Measurements from ENCODE around the gene PASD1.
"Not testable (repeated sequence)": the region's sequence is repeated elsewhere in the genome, so short reads cannot be mapped to it uniquely, and the experiment has no call there.

PASD1 gene

DNA sequence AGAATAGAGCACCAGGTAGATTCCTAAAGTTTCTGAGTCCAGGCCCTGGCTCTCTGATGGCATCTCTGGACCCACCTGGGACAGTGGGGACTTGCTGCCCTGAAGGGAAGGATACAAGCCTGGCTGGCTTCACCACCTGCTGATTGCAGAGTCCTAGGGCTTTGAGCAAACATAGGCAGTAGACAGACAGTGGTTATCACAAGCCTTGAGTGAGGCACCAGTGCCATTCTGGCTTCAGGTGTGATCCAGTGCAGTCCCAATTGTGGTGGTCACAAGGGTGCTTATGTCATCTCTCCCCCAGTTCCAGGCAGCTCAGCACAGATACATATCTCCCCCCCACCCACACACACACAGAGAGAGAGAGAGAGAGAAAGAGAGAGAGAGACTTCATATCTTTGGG, 125.2 kb downstream of the PASD1 start:
- H3K27me3 ChIP-seq (ENCODE audit: control insufficient read depth in 1 of 2, insufficient read depth in 2 of 2, low read length in 2 of 2), result peaks cover 0 to 7% of the 10 kb centered on the region in 2 donors

DNA sequence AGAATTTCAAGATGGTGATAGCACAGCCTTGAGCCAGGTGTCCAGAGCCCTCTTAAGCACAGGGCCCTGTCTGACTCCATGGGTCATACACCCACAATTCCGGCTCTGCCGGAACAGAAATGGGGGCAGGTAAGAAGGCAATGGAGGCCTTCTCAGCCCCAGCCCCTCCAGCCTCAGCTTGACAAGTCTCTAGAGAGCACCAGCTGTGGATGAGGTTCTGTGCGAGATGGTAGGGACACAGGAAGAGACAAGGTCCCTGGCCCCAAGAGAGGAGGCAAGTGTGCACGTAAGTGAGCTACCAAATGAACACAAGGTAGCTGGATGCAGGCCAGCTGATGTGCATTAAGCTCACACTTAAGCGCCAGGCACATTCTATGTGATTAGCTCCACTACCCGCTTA, 129.3 kb downstream of the PASD1 start:
- Histone ChIP-seq H3K27me3 (ENCODE audit: control insufficient read depth in 1 of 2, insufficient read depth in 2 of 2, low read length in 2 of 2) (peaks cover 0 to 18% of the 10 kb centered on the region in 2 donors), H3K27ac (ENCODE audit: low read length) (no peak overlapping the region), H3K4me1 (ENCODE audit: control insufficient read depth, insufficient read depth, low read length) (no peaks in the 10 kb centered on the region), H3K4me3 (ENCODE audit: low read length in 2 of 2) (no peak overlapping the region), H3K9ac (ENCODE audit: low read length in 2 of 2) (no peak overlapping the region), H3K36me3 (ENCODE audit: control insufficient read depth in 2 of 2, insufficient read depth in 2 of 2, low read length in 2 of 2) (no peaks in the 10 kb centered on the region), H3K9me3 (ENCODE audit: control insufficient read depth in 2 of 2, low read length in 2 of 2) (no peaks in the 10 kb centered on the region)

More for the DNA sequence above, 125.2 kb downstream of the PASD1 start:
- Histone ChIP-seq H3K9ac (ENCODE audit: low read length in 2 of 2) (no peak overlapping the region), H3K4me3 (ENCODE audit: low read length in 2 of 2) (no peak overlapping the region), H3K27ac (ENCODE audit: low read length) (no peak overlapping the region), H3K4me1 (ENCODE audit: control insufficient read depth, insufficient read depth, low read length) (no peaks in the 10 kb centered on the region), H3K9me3 (ENCODE audit: control insufficient read depth in 2 of 2, low read length in 2 of 2) (no peaks in the 10 kb centered on the region), H3K36me3 (ENCODE audit: control insufficient read depth in 2 of 2, insufficient read depth in 2 of 2, low read length in 2 of 2) (no peaks in the 10 kb centered on the region)

DNA sequence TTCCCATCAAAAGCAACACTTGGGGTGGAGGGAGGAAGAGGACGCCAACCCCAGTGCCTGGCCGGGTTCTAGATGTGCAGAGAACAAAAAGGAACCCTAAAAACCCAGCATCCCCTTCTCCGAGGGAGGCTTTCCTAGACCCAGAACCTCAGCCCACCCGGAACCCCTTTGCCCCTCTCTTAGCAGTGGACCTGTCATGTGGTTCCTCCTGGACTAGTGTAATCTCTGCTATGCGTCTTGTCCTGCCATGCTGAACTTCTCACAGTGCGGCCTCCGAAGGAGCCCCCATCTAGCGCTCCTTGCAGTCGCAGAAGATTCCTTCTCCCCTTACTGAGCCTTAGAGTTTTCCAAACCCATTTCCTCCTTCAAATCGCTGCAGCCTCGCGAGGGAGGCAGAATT, 130.6 kb downstream of the PASD1 start:
- Histone ChIP-seq H3K36me3 (ENCODE audit: control insufficient read depth in 2 of 2, insufficient read depth in 2 of 2, low read length in 2 of 2) (no peaks in the 10 kb centered on the region), H3K4me3 (ENCODE audit: low read length in 2 of 2) (no peak overlapping the region), H3K4me1 (ENCODE audit: control insufficient read depth, insufficient read depth, low read length) (no peaks in the 10 kb centered on the region)

DNA sequence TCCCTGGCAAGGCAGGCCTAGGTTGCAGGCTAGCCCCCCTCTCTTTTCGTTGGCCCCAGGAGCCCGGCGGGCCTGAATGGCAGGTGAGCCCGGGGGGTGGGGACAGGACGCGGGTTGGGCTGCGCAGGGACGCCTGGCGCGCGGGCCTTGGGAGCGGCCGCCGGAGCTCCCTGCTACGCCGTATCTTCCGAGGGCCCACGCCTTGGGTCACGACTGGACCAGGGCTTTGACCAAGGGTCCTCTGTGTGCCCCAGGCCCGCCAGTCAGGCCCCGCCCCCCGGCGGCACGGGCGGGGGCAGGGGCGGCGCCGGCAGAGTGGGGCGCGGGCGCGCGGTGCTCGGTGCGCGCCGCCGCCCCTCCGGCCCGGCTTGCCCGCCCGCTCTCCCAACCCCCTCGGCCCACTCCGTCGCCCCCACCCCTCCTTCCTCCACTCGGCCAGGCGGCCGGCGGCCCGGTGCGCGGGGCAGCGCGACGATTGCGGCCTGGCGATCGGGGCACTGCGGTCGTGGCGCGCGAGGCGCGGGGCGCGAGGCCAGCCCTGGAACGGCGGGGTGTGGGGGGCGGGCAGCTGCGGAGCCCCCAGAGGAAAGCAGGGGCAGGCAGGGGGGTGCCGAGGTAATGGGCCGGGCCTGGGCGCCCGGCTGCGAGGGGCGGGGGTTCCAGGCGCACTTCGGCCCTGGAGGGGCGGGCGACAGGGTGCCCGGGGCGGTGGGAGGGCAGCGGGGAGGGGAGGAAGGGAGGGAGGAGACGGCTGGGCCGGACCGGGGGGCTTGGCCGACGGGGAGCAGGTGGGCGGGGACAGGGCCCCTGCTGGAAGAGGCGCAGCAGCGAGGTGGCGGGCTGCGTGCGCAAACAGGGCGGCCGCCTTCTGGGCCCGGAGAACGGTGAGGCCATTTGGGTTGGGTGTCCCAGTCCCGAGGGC, 131.4 kb downstream of the PASD1 start, which contains the start of gene PRRG3:
Gene PRRG3 (plus strand): TSS at position 798 of the 922 bp plus-strand sequence. CDS start 3,357 bp downstream, outside the sequence.
- no peaks in the 10 kb centered on the region for H3K9me3 ChIP-seq (ENCODE audit: control insufficient read depth in 2 of 2, low read length in 2 of 2)
- no peaks in the 10 kb centered on the region for H3K36me3 ChIP-seq (ENCODE audit: control insufficient read depth in 2 of 2, insufficient read depth in 2 of 2, low read length in 2 of 2)
- no peak within 1 kb of the TSS for H3K27ac ChIP-seq (ENCODE audit: low read length)
- no peaks in the 10 kb centered on the region for H3K4me1 ChIP-seq (ENCODE audit: control insufficient read depth, insufficient read depth, low read length)
- no peak within 1 kb of the TSS for H3K4me3 ChIP-seq (ENCODE audit: low read length in 2 of 2)
- H3K27me3 ChIP-seq (ENCODE audit: control insufficient read depth in 1 of 2, insufficient read depth in 2 of 2, low read length in 2 of 2), result peaks cover 0 to 21% of the 10 kb centered on the region in 2 donors
- H3K9ac ChIP-seq (ENCODE audit: low read length in 2 of 2), result no peak within 1 kb of the TSS

More for the DNA sequence above, 130.6 kb downstream of the PASD1 start:
- Histone ChIP-seq H3K27ac (ENCODE audit: low read length) (no peak overlapping the region), H3K9me3 (ENCODE audit: control insufficient read depth in 2 of 2, low read length in 2 of 2) (no peaks in the 10 kb centered on the region), H3K27me3 (ENCODE audit: control insufficient read depth in 1 of 2, insufficient read depth in 2 of 2, low read length in 2 of 2) (peaks cover 0 to 21% of the 10 kb centered on the region in 2 donors), H3K9ac (ENCODE audit: low read length in 2 of 2) (no peak overlapping the region)

DNA sequence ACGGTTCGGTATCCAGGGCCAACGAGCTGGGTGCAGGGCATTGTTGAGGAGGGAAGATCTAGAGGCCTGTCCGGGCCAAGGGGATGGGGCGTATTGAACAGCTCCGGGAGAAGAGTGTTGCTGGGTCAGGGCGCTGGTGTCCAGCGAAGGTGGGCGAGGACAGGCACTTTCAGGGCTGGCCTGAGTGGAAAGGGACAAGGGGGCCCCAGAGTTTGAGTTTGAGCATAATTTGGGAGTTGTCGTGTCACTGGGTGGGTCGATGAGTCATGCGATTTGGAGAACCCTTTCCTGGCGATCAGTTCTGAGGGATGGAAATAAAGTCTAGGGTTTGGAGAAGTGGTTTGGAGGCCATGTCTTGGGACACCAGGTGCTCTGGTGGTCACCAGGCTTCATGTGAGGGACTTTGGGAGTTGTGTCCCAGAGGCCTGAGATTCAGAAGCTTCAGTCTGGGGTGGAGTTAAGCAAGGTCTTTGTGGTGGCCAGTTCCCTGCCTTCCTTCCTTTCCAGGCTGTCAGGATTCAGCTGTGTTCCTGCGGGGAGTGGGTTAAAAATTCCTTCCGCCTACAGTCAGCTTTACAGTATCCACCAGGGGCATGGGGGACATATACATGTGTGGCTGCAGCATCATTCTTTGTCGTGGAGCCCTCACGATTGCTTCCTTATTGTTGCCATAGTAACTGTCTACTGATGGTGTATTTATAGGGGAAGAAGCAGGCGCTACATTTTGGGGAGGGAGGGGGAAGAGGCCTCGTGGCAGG, 132.3 kb downstream of the PASD1 start:
- no peaks in the 10 kb centered on the region for H3K36me3 ChIP-seq (ENCODE audit: control insufficient read depth in 2 of 2, insufficient read depth in 2 of 2, low read length in 2 of 2)
- no peak overlapping the region for H3K4me3 ChIP-seq (ENCODE audit: low read length in 2 of 2)
- no peaks in the 10 kb centered on the region for H3K4me1 ChIP-seq (ENCODE audit: control insufficient read depth, insufficient read depth, low read length)
- no peaks in the 10 kb centered on the region for H3K9me3 ChIP-seq (ENCODE audit: control insufficient read depth in 2 of 2, low read length in 2 of 2)
- peaks cover 0 to 20% of the 10 kb centered on the region in 2 donors for H3K27me3 ChIP-seq (ENCODE audit: control insufficient read depth in 1 of 2, insufficient read depth in 2 of 2, low read length in 2 of 2)
- no peak overlapping the region for H3K27ac ChIP-seq (ENCODE audit: low read length)
- H3K9ac ChIP-seq (ENCODE audit: low read length in 2 of 2), result no peak overlapping the region

DNA sequence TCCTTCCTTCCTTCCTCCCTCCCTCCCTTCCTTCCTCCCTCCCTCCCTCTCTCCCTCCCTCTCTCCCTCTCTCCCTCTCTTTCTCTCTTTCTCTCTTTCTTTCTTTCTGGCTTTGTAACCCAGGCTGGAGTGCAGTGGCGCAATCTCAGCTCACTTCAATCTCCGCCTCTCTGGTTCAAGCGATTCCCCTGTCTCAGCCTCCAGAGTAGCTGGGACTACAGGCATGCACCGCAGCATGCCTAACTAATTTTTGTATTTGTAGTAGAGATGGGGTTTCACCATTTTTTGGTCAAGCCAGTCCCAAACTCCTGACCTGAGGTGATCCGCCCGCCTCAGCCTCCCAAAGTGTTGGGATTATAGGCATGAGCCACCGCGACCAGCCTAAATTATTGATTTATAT, 133.6 kb downstream of the PASD1 start:
- peaks cover 0 to 17% of the 10 kb centered on the region in 2 donors for H3K27me3 ChIP-seq (ENCODE audit: control insufficient read depth in 1 of 2, insufficient read depth in 2 of 2, low read length in 2 of 2)
- not testable (repeated sequence) for H3K9me3 ChIP-seq (ENCODE audit: control insufficient read depth in 2 of 2, low read length in 2 of 2); H3K9ac ChIP-seq (ENCODE audit: low read length in 2 of 2); H3K36me3 ChIP-seq (ENCODE audit: control insufficient read depth in 2 of 2, insufficient read depth in 2 of 2, low read length in 2 of 2); H3K4me1 ChIP-seq (ENCODE audit: control insufficient read depth, insufficient read depth, low read length); H3K4me3 ChIP-seq (ENCODE audit: low read length in 2 of 2); H3K27ac ChIP-seq (ENCODE audit: low read length)

DNA sequence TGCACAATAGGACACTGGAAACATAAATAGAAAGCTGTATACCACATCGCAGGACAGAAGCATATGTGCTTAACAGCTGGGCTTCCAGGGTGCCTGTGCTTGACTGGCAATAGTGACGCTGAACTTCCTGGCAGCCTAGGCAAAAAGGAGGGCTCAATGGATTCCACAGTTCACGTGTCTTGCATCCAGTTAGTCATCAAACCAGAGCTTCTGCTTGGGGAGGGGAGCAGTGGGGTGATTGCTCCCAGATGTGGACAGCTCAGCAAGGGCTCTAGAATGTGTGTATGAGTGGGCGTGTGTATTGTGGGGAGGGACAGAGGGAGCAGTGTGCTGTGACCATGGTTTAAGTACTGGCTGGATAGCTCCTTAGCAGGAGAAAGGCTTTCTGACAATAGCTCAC, 134.0 kb downstream of the PASD1 start:
- H3K4me3 ChIP-seq (ENCODE audit: low read length in 2 of 2), result no peak overlapping the region
- H3K9ac ChIP-seq (ENCODE audit: low read length in 2 of 2), result no peak overlapping the region
- H3K4me1 ChIP-seq (ENCODE audit: control insufficient read depth, insufficient read depth, low read length), result no peaks in the 10 kb centered on the region
- H3K9me3 ChIP-seq (ENCODE audit: control insufficient read depth in 2 of 2, low read length in 2 of 2), result no peaks in the 10 kb centered on the region
- no peaks in the 10 kb centered on the region for H3K36me3 ChIP-seq (ENCODE audit: control insufficient read depth in 2 of 2, insufficient read depth in 2 of 2, low read length in 2 of 2)
- no peak overlapping the region for H3K27ac ChIP-seq (ENCODE audit: low read length)
- H3K27me3 ChIP-seq (ENCODE audit: control insufficient read depth in 1 of 2, insufficient read depth in 2 of 2, low read length in 2 of 2), result peaks cover 0 to 20% of the 10 kb centered on the region in 2 donors

DNA sequence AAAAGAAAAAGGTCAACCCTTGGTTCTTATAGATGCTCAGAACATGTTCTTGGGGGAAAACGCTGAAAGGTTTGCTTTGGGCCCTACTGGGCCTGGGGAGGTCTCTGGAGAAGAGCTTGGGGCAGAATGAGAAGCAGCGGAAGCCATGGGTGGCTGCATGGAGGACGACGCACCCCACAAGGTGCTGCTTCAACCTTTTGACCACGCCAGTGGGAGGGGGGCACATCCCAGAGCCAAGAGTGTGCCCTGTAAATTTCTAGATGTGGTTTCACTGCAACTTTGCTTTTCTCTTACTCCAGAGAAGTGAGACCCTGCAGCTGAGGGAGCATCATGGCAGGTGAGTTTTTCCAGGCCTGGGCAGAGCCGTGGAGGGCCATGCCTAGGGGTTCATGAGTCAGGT, 135.0 kb downstream of the PASD1 start:
- H3K27ac ChIP-seq (ENCODE audit: low read length), result no peak overlapping the region
- H3K27me3 ChIP-seq (ENCODE audit: control insufficient read depth in 1 of 2, insufficient read depth in 2 of 2, low read length in 2 of 2), result peaks cover 0 to 16% of the 10 kb centered on the region in 2 donors
- no peaks in the 10 kb centered on the region for H3K36me3 ChIP-seq (ENCODE audit: control insufficient read depth in 2 of 2, insufficient read depth in 2 of 2, low read length in 2 of 2)
- H3K4me1 ChIP-seq (ENCODE audit: control insufficient read depth, insufficient read depth, low read length), result no peaks in the 10 kb centered on the region
- no peaks in the 10 kb centered on the region for H3K9me3 ChIP-seq (ENCODE audit: control insufficient read depth in 2 of 2, low read length in 2 of 2)
- no peak overlapping the region for H3K4me3 ChIP-seq (ENCODE audit: low read length in 2 of 2)
- no peak overlapping the region for H3K9ac ChIP-seq (ENCODE audit: low read length in 2 of 2)

DNA sequence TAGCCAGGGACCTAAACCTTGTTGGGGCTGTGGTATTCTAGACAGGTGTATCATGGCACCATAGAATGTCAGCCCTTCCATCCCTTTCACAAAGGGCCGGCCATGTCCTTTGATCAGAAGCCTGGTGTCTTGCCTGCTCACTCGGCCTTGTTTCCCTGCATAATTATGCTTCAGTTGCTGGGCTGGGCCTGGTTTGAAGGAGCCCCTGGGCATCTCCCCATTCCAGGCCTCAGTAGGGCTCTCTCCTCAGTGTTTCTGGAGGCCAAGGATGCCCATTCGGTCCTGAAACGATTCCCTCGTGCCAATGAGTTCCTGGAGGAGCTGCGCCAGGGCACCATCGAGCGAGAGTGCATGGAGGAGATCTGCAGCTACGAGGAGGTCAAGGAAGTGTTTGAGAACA, 136.3 kb downstream of the PASD1 start:
- peaks cover 0 to 14% of the 10 kb centered on the region in 2 donors for H3K27me3 ChIP-seq (ENCODE audit: control insufficient read depth in 1 of 2, insufficient read depth in 2 of 2, low read length in 2 of 2)
- H3K9ac ChIP-seq (ENCODE audit: low read length in 2 of 2), result no peak overlapping the region
- H3K4me1 ChIP-seq (ENCODE audit: control insufficient read depth, insufficient read depth, low read length), result no peaks in the 10 kb centered on the region
- H3K4me3 ChIP-seq (ENCODE audit: low read length in 2 of 2), result no peak overlapping the region
- H3K27ac ChIP-seq (ENCODE audit: low read length), result no peak overlapping the region
- H3K9me3 ChIP-seq (ENCODE audit: control insufficient read depth in 2 of 2, low read length in 2 of 2), result no peaks in the 10 kb centered on the region
- H3K36me3 ChIP-seq (ENCODE audit: control insufficient read depth in 2 of 2, insufficient read depth in 2 of 2, low read length in 2 of 2), result no peaks in the 10 kb centered on the region

DNA sequence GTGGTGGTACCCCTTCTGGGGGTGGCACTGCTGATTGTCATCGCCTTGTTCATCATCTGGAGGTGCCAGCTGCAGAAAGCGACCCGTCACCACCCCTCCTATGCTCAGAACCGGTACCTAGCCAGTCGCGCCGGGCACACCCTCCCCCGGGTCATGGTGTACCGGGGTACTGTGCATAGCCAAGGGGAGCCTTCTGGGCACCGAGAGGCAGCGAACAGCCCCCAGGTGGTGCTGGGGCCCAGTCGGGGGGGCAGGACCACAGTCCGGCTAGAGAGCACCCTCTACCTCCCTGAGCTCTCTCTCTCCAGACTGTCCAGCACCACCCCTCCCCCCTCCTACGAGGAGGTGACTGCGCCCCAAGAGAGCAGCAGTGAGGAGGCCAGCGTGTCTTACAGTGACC, 137.1 kb downstream of the PASD1 start:
- H3K9me3 ChIP-seq (ENCODE audit: control insufficient read depth in 2 of 2, low read length in 2 of 2), result no peaks in the 10 kb centered on the region
- H3K27me3 ChIP-seq (ENCODE audit: control insufficient read depth in 1 of 2, insufficient read depth in 2 of 2, low read length in 2 of 2), result peaks cover 0 to 12% of the 10 kb centered on the region in 2 donors
- no peak overlapping the region for H3K4me3 ChIP-seq (ENCODE audit: low read length in 2 of 2)
- H3K9ac ChIP-seq (ENCODE audit: low read length in 2 of 2), result no peak overlapping the region
- H3K27ac ChIP-seq (ENCODE audit: low read length), result no peak overlapping the region
- H3K4me1 ChIP-seq (ENCODE audit: control insufficient read depth, insufficient read depth, low read length), result no peaks in the 10 kb centered on the region
- no peaks in the 10 kb centered on the region for H3K36me3 ChIP-seq (ENCODE audit: control insufficient read depth in 2 of 2, insufficient read depth in 2 of 2, low read length in 2 of 2)
